Duodenal mucosa (tissue), 2 donors: ENCODE measurements around the gene TENT5A.
A peak's percentile ranks its signal among the peaks of the same experiment; 100 is the strongest.

Experiments used
- H3K27ac ChIP-seq: one replicate; pipeline ENCODE4 v1.7.0; 2013; ENCODE audit warnings: low read depth, low read length
- H3K27me3 ChIP-seq, 2 donors: one replicate each; pipeline ENCODE4 v1.7.0; 2013; ENCODE audit warnings: low read length in 2 of 2, control low read depth in 1 of 2; ENCODE audit not compliant: insufficient read depth in 2 of 2, control insufficient read depth in 1 of 2
- H3K36me3 ChIP-seq, 2 donors: one replicate each; pipeline ENCODE4 v1.7.0; 2013; ENCODE audit warnings: low read length in 2 of 2, control low read depth in 1 of 2; ENCODE audit not compliant: insufficient read depth in 2 of 2, control insufficient read depth in 1 of 2
- H3K4me1 ChIP-seq, 2 donors: one replicate each; pipeline ENCODE4 v1.7.0; 2013; ENCODE audit warnings: low read length in 2 of 2, control low read depth in 1 of 2; ENCODE audit not compliant: insufficient read depth in 2 of 2, control insufficient read depth in 1 of 2
- H3K4me3 ChIP-seq, 2 donors: one replicate each; pipeline ENCODE4 v1.7.0; 2013; ENCODE audit warnings: low read length in 2 of 2, low read depth in 1 of 2
- H3K9ac ChIP-seq, 2 donors: one replicate each; pipeline ENCODE4 v1.7.0; 2013; ENCODE audit warnings: low read length in 2 of 2, low read depth in 1 of 2
- H3K9me3 ChIP-seq, 2 donors: one replicate each; pipeline ENCODE4 v1.7.0; 2013; ENCODE audit warnings: low read length in 2 of 2, control low read depth in 1 of 2; ENCODE audit not compliant: control insufficient read depth in 1 of 2

TENT5A gene

DNA sequence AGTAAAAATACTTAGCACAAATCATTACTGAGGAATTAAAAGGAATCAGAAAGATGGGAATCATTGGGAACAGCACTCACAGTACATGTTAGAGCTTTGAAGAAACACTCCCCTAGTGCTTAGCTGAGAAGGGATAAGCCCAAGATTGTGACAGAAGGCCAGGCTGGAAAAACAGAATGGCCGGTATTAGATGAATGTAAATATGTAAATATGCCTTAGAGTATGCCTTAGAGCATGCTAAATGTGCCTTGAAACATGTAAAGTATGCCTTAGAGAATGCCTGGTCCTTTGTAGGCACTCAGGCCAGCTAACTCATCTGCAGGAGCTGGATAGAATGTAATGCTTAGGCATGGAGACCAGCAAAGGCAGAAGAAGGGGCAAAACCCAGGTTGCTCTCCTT lies 10.6 kb upstream of the TENT5A start:
- H3K27me3 ChIP-seq, result no peaks in the 10 kb centered on the region
- H3K27ac ChIP-seq, result no peak overlapping the region
- no peaks in the 10 kb centered on the region for H3K36me3 ChIP-seq
- peaks cover 13 to 25% of the 10 kb centered on the region in 2 donors for H3K4me1 ChIP-seq
- H3K9me3 ChIP-seq, result no peaks in the 10 kb centered on the region
- no peak overlapping the region for H3K9ac ChIP-seq
- H3K4me3 ChIP-seq, result no peak overlapping the region

DNA sequence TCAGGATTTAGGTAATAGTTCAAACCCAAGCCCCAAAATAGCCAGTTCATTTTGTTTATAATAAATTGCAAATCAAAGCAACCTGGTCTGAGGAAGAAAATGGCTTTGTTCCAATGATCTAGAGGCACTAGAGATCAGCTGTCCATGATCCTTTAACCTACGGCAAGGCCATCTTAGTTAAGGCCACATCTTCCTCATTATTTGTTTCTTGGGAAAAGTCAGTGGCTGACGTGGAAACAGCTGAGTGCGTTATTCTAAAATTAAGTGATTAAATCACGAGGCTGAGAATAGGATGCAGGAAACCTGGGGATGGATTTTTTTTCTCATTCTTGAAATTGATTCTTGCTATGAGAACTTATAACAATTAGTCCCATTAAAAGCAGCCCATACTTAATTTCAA lies 10.1 kb upstream of the TENT5A start:
- Histone ChIP-seq H3K4me1 (peaks cover 13 to 25% of the 10 kb centered on the region in 2 donors), H3K36me3 (no peaks in the 10 kb centered on the region), H3K4me3 (no peak overlapping the region), H3K27me3 (no peaks in the 10 kb centered on the region), H3K9me3 (no peaks in the 10 kb centered on the region), H3K27ac (no peak overlapping the region), H3K9ac (no peak overlapping the region)

DNA sequence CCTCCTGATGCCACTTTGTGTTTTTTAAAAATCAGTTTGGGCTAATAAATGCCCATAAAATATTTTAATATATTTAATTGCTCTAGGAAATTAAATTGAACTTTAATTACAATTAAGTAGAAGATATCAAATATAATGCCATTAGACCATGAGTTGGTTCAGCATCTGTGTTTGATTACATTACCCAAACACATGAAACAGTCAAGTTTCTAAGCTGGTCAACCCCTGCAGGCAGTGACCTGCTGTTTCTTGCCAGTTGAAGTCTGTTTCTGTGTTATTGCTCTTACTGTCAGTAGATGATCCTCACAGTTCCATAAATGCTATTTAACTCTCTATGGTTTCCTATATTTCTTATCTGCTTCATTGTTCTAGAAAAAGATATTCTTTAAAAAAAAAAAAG lies 9.7 kb upstream of the TENT5A start:
- no peak overlapping the region for H3K27ac ChIP-seq
- H3K4me1 ChIP-seq, result peaks cover 12 to 20% of the 10 kb centered on the region in 2 donors
- no peak overlapping the region for H3K9ac ChIP-seq
- no peak overlapping the region for H3K4me3 ChIP-seq
- no peaks in the 10 kb centered on the region for H3K9me3 ChIP-seq
- H3K36me3 ChIP-seq, result no peaks in the 10 kb centered on the region
- H3K27me3 ChIP-seq, result no peaks in the 10 kb centered on the region

DNA sequence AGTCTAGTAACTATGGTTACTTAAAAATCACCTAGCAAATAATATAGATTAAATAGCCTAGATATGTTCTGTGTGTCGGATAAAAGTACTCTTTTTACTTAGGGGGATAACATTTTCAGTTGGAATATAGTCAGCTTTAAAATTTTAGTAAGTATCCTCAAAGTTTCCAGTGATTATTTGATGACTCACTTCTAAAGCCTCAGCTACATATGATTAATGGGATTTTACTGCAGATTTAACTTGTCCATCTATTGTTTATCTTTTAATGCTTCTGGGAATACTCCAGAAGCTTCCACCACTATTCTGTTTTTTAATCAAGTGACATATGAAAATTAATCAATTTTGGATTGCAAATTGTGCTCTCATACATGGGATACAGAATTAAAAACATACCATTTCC lies 8.7 kb upstream of the TENT5A start:
- H3K9me3 ChIP-seq, result no peaks in the 10 kb centered on the region
- H3K27ac ChIP-seq, result no peak overlapping the region
- peaks cover 3 to 11% of the 10 kb centered on the region in 2 donors for H3K4me1 ChIP-seq
- no peaks in the 10 kb centered on the region for H3K27me3 ChIP-seq
- H3K36me3 ChIP-seq, result no peaks in the 10 kb centered on the region
- H3K4me3 ChIP-seq, result no peak overlapping the region
- H3K9ac ChIP-seq, result no peak overlapping the region

DNA sequence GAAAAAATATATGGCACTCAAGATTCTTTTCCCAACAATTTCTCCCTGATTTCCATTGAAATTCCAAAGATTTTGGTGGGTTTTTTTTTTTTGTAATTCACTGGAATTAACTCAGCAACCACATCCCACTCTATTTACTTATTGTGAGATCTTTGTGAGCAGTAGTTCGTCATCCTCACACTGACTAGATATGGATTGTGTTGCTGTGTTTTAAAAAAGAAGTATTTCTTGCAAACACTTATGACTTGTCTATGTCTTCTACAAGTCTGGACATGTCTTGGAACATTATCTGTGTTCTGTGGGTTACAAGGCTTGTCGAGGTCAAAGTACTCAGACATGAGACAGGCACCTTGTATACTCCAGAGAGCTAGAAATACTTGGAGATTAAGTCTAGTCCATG lies 7.3 kb upstream of the TENT5A start:
- Histone ChIP-seq H3K27me3 (no peaks in the 10 kb centered on the region), H3K4me1 (peaks cover 0 to 7% of the 10 kb centered on the region in 2 donors), H3K9ac (no peak overlapping the region), H3K36me3 (no peaks in the 10 kb centered on the region), H3K4me3 (no peak overlapping the region), H3K27ac (no peak overlapping the region), H3K9me3 (no peaks in the 10 kb centered on the region)

DNA sequence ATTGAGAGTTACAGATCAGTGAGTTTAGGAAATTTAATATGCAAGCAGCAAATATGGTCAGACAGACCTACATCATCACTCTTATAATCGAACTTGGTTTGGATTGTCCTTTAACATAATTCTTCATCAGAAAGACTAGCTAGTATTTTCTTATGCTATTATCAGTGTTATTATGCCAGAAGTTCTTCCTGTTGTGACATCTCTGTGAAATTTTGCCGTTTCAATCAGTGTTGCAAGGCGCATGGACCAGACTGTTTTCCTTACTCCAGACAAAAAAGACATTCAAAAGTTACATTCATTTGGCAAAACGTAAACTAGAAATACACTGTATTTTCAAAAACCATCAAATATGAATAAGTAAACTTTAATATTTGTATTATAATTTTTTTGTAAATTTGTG lies 5.7 kb upstream of the TENT5A start:
- Histone ChIP-seq H3K4me3 (no peak overlapping the region), H3K27me3 (no peaks in the 10 kb centered on the region), H3K36me3 (no peaks in the 10 kb centered on the region), H3K4me1 (peaks cover 7 to 10% of the 10 kb centered on the region in 2 donors), H3K9me3 (no peaks in the 10 kb centered on the region), H3K27ac (no peak overlapping the region), H3K9ac (no peak overlapping the region)

DNA sequence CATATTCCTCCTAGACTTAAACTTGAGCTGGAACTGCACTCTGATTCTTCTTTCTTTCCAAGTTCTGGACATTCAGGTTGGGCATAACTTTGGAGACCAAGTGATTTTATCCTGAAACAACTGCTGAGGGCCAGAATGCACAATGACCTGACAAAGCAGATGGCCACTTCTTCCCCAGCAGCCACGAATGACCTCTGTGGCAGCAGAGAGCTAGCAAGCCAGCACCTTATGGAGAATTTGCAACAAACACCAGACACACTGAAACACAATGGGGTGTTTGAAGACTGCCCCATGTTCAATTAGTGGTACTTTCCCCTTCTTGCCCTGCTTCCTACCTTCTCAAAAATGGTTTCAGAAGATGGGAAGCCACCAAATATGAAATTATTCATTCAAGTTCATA lies 4.2 kb upstream of the TENT5A start:
- Histone ChIP-seq H3K4me1 (peaks cover 7 to 10% of the 10 kb centered on the region in 2 donors), H3K9ac (no peak overlapping the region), H3K36me3 (no peaks in the 10 kb centered on the region), H3K9me3 (no peaks in the 10 kb centered on the region), H3K27ac (no peak overlapping the region), H3K4me3 (no peak overlapping the region), H3K27me3 (no peaks in the 10 kb centered on the region)

DNA sequence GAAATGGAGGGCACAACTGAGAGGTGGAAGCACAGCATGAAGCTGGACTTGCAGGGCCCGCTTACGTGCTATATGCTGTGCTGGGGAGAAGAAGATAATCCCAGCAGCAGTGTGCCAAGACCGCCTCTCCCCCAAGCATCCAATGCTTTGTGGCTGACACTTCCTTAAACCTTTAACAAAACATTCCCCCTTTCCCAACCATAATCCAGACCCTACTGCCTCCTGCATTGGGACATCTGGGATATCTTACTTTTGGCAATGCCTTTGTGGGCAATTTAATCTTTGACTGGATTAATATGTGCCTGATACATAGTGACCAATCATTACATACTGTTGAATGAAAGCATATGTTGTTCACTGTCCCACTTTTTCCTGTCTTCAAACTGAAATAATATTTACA lies 3.1 kb upstream of the TENT5A start:
- Histone ChIP-seq H3K36me3 (no peaks in the 10 kb centered on the region), H3K9ac (no peak overlapping the region), H3K4me3 (no peak overlapping the region), H3K9me3 (no peaks in the 10 kb centered on the region), H3K27me3 (no peaks in the 10 kb centered on the region), H3K27ac (no peak overlapping the region), H3K4me1 (peaks cover 4 to 10% of the 10 kb centered on the region in 2 donors)

DNA sequence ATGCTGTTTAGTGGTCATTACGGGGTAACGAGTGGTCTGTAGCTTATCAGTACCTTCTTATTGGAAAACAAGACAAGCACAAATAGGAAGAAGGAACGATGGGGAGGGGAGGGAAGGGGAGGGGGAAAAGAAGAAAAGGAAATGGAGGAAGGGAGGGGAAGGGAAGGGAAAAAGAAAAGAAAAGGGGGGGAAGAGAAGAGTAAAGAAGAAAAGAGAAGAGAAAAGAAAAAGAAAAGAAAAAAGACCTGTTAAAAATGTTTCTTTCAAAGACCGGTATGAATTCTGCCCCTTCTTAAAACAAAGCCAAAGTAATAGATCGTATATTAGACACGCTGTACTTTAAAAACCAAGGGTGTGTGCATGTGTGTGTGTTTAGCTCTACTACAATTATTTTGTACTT lies 2.4 kb upstream of the TENT5A start:
- no peak overlapping the region for H3K27ac ChIP-seq
- H3K36me3 ChIP-seq, result peaks cover 0 to under 1% of the 10 kb centered on the region in 2 donors
- H3K4me3 ChIP-seq, result no peak overlapping the region
- H3K9ac ChIP-seq, result no peak overlapping the region
- H3K27me3 ChIP-seq, result no peaks in the 10 kb centered on the region
- H3K4me1 ChIP-seq, result peaks cover 6 to 12% of the 10 kb centered on the region in 2 donors
- no peaks in the 10 kb centered on the region for H3K9me3 ChIP-seq

DNA sequence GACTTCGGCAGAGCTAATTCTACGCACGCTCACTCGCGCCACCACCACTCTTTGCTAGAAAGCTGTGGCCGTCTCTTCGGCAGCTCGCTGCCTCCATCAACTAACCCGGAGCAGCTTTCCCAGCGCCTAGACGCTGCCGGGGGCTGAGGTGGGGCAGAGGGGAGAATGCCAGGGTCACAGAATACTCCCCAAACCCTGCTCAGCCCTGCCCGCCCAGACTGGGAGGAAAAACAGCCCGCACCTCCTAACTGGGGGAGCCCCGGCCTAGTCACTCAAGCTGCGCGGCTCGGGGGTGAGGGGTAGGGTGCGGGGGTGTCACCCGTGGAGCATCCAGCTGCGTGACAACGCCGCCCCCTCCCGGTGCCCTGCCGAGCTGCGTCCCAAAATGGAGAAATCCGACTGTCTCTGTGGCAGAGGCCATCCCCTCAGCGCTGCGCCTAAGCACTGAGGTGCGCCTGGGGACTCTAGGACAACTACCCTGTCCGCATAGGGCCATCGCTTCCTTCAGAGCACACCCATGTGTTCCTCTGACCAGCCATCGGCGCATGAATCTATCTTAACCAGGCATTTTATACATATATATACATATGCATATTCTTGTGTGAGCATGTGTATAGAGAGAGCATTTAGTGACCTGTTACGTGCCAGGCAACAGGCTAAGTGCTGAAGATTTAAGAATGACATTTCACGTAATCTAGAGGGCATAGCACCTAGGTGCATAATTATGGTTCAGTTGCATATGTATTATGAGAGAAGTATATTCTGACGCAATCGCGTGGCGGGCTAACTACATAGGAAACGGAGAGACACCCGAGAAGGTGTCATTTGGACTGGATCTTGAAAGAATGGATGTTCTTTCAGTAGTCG lies 1.5 kb upstream of the TENT5A start:
- peak overlapping the region; percentile 81 to 95 for H3K4me3 ChIP-seq
- no peaks in the 10 kb centered on the region for H3K27me3 ChIP-seq
- H3K4me1 ChIP-seq, result peaks cover 8 to 18% of the 10 kb centered on the region in 2 donors
- peak overlapping the region; percentile 95 for H3K27ac ChIP-seq
- peaks cover 0 to 5% of the 10 kb centered on the region in 2 donors for H3K36me3 ChIP-seq
- no peaks in the 10 kb centered on the region for H3K9me3 ChIP-seq
- peak overlapping the region; percentile 71 to 81 for H3K9ac ChIP-seq
